Hepatocyte (in vitro differentiated cells): ENCODE measurements around the gene PSPH.
"Not testable (repeated sequence)": the region's sequence is repeated elsewhere in the genome, so short reads cannot be mapped to it uniquely, and the experiment has no call there.

Experiments used
- CTCF ChIP-seq: fragments of 200-600 bp; sonication (generic); IDR thresholded peaks from 2 replicates; pipeline ENCODE4 v1.5.1; 2016; ENCODE audit warnings: antibody characterized with exemption, mild to moderate bottlenecking; ENCODE audit not compliant: poor library complexity
- EZH2 ChIP-seq: fragments of 200-600 bp; sonication (generic); IDR thresholded peaks from 2 replicates; pipeline ENCODE4 v1.6.1; 2016; ENCODE audit warnings: antibody characterized with exemption, mild to moderate bottlenecking, borderline replicate concordance

- not testable (repeated sequence) for TF ChIP-seq CTCF, EZH2
Observed at GRCh38 chr7:56047446-56048116, 3.7 kb downstream of the PSPH start.
